Osteoblast (primary cell): Measurements from ENCODE around the gene CCNO. TPM values are rescaled to one million over a fixed set of nuclear protein-coding genes. Genes with fewer than 3 reads are reported as not detected.

Experiments used
- DNase-seq: peaks from one replicate; pipeline ENCODE4 v3.0.0; 2011; ENCODE audit warnings: low spot score, mixed read lengths; ENCODE audit not compliant: insufficient read length; ENCODE audit errors: missing footprints
- H2AFZ ChIP-seq: 2 replicates; pipeline ENCODE4 v1.6.0; 2011; ENCODE audit warnings: mild to moderate bottlenecking, low read length
- H3K27ac ChIP-seq: 2 replicates; pipeline ENCODE4 v1.5.1; 2011; ENCODE audit warnings: mild to moderate bottlenecking, low read depth, low read length, moderate library complexity
- H3K27me3 ChIP-seq: 2 replicates; pipeline ENCODE4 v1.6.0; 2012; ENCODE audit warnings: mild to moderate bottlenecking, control low read depth, inconsistent platforms, low read length, moderate library complexity; ENCODE audit not compliant: insufficient read depth
- H3K36me3 ChIP-seq: 2 replicates; pipeline ENCODE4 v1.5.1; 2011; ENCODE audit warnings: mild to moderate bottlenecking, low read length, control low read depth, moderate library complexity; ENCODE audit not compliant: insufficient read depth
- H3K4me1 ChIP-seq: 2 replicates; pipeline ENCODE4 v1.5.1; 2011; ENCODE audit warnings: mild to moderate bottlenecking, low read length, control low read depth, moderate library complexity; ENCODE audit not compliant: insufficient read depth
- H3K4me2 ChIP-seq: 2 replicates; pipeline ENCODE4 v1.6.0; 2011; ENCODE audit warnings: mild to moderate bottlenecking, low read length; ENCODE audit not compliant: insufficient read depth
- H3K4me3 ChIP-seq: fragments of 200-600 bp; sonication (generic); 3 replicates; pipeline ENCODE4 v1.5.1; 2012; ENCODE audit warnings: mild to moderate bottlenecking, low read length, inconsistent platforms; ENCODE audit not compliant: insufficient read depth
- H3K79me2 ChIP-seq: 2 replicates; pipeline ENCODE4 v1.6.0; 2012; ENCODE audit warnings: mild to moderate bottlenecking, low read length, control low read depth, inconsistent platforms; ENCODE audit not compliant: insufficient read depth
- H3K9me3 ChIP-seq: 2 replicates; pipeline ENCODE4 v1.5.1; 2011; ENCODE audit warnings: low read depth, low read length, control low read depth
- H4K20me1 ChIP-seq: 2 replicates; pipeline ENCODE4 v1.6.0; 2012; ENCODE audit warnings: mild to moderate bottlenecking, low read length, control low read depth; ENCODE audit not compliant: insufficient read depth
- total RNA-seq: library from RNA; depleted of rRNA; stranded (reverse); fragments of >200 nt; gene quantifications from 2 replicates; pipeline ENCODE4 v1.2.3, GENCODE V29; 2012
- TF ChIP-seq, protein P1 (sequence below): IDR thresholded peaks from 2 replicates; pipeline ENCODE4 v1.5.1; 2011; ENCODE audit warnings: mild to moderate bottlenecking, low read depth, low read length, moderate library complexity; ENCODE audit errors: extremely low read depth

Gene CCNO
- total RNA-seq, 1 donor, result 1.4 TPM

DNA sequence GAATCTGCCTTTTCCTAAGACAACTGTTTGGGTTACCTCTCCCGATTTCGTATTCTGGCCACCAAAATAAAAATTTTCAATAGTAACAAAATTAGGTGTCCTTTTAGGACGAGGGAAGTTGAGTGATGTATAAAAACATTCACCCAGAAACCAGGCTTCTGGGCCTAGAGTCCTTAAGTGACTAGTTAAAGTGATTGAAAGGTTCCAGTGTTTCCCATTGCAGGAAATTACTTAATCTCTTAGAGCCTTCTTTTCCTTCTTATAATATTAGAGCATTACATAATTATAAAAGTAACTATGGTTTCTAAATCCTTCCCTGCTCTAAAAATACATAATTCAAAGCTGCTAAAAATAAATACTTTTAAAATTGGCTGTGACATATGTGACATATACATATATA, 13.6 kb downstream of the CCNO start:
- no peaks in the 10 kb centered on the region for H4K20me1 ChIP-seq
- peaks cover 50% of the 10 kb centered on the region for H3K27me3 ChIP-seq
- no peak overlapping the region for H3K27ac ChIP-seq
- H3K4me3 ChIP-seq, result no peak overlapping the region
- no peaks in the 10 kb centered on the region for H3K36me3 ChIP-seq
- H3K79me2 ChIP-seq, result no peaks in the 10 kb centered on the region
- H3K4me2 ChIP-seq, result no peak overlapping the region
- DNase-seq, result peak; percentile 42
- TF ChIP-seq, protein P1, sequence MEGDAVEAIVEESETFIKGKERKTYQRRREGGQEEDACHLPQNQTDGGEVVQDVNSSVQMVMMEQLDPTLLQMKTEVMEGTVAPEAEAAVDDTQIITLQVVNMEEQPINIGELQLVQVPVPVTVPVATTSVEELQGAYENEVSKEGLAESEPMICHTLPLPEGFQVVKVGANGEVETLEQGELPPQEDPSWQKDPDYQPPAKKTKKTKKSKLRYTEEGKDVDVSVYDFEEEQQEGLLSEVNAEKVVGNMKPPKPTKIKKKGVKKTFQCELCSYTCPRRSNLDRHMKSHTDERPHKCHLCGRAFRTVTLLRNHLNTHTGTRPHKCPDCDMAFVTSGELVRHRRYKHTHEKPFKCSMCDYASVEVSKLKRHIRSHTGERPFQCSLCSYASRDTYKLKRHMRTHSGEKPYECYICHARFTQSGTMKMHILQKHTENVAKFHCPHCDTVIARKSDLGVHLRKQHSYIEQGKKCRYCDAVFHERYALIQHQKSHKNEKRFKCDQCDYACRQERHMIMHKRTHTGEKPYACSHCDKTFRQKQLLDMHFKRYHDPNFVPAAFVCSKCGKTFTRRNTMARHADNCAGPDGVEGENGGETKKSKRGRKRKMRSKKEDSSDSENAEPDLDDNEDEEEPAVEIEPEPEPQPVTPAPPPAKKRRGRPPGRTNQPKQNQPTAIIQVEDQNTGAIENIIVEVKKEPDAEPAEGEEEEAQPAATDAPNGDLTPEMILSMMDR, result no peak
- H3K4me1 ChIP-seq, result peaks cover 2% of the 10 kb centered on the region
- no peaks in the 10 kb centered on the region for H3K9me3 ChIP-seq
- no peak overlapping the region for H2AFZ ChIP-seq

DNA sequence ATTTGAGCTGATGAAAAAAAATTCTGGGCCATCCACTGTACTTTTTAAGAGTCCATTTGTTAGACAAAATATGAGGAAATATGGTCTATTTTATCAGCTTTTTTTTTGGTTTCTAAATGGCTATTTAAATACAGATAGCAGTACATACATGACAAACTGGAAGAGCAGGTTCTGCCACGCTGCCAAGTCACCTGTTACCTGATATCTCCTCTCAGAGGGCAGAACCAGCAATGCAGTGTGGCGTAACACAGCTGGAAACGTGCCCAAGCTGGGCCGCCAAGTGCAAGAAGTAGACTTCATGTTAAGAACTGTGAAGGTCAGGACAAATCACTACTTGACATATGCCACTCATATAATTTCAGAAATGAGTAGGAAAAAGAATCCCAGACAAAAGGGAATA, 14.4 kb downstream of the CCNO start:
- H3K27me3 ChIP-seq, result peaks cover 48% of the 10 kb centered on the region
- H3K27ac ChIP-seq, result no peak overlapping the region
- no peak overlapping the region for H3K4me3 ChIP-seq
- H3K4me1 ChIP-seq, result peaks cover 2% of the 10 kb centered on the region
- no peaks in the 10 kb centered on the region for H4K20me1 ChIP-seq
- TF ChIP-seq, protein P1, result no peak
- no peak overlapping the region for H2AFZ ChIP-seq
- no peaks in the 10 kb centered on the region for H3K9me3 ChIP-seq
- peak; percentile 32 for DNase-seq
- H3K36me3 ChIP-seq, result no peaks in the 10 kb centered on the region
- no peaks in the 10 kb centered on the region for H3K79me2 ChIP-seq
- H3K4me2 ChIP-seq, result no peak overlapping the region

DNA sequence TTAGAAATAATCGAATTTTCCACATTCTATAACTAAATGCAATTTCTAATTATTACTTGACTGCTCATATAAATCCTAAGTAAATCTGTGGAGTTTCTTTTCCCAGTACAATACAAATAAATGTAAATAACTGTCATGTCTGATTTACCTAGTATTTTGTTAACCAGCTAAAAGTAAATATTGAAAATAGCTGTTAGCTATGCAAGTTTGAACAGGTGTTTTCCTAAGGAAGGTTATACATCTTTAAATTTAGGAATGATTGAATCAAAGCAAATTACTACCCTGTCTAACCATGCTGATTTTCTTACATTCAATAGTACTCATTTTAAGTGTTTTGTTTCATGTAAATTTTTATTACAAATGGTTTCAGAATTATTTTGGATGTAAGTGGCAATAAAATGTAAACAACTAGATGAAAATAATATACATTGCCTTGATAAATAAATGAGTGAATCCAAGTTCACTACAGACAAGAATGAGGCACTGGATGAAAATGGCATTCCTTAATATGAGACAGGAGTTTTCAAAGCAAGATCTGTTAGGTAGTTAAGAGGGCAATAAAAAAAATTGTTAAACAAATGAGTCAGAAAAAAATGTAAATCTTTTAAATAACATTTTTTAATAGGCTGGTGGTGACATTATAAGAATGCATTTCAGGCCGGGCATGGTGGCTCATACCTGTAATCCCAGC, 22.1 kb downstream of the CCNO start:
- DNase-seq, result no peak
- Histone ChIP-seq H3K4me1 (no peaks in the 10 kb centered on the region), H3K4me3 (no peak overlapping the region), H3K79me2 (no peaks in the 10 kb centered on the region), H3K27me3 (peaks cover 17% of the 10 kb centered on the region), H3K27ac (no peak overlapping the region), H3K36me3 (no peaks in the 10 kb centered on the region), H3K9me3 (no peaks in the 10 kb centered on the region), H2AFZ (no peak overlapping the region), H3K4me2 (no peak overlapping the region), H4K20me1 (no peaks in the 10 kb centered on the region)
- TF ChIP-seq, protein P1, result no peak

DNA sequence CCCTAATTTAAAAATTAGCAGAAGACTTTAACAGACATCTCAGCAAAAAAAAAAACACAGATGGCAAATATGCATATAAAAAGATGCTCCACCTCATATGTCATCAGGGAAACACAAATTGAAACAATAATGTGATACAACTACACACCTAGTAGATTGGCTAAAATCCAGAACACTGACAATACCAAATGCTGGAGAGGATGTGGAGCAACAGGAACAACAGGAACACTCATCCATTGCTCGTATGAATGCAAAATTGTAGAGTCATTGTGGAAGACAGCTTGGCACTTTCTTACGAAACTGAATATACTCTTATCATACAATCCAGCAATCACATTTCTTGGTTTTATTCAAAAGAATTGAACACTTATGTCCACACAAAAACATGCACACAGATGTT, 28.4 kb downstream of the CCNO start:
- no peak overlapping the region for H2AFZ ChIP-seq
- H3K9me3 ChIP-seq, result no peaks in the 10 kb centered on the region
- H3K4me3 ChIP-seq, result no peak overlapping the region
- H3K79me2 ChIP-seq, result no peaks in the 10 kb centered on the region
- no peaks in the 10 kb centered on the region for H4K20me1 ChIP-seq
- H3K36me3 ChIP-seq, result no peaks in the 10 kb centered on the region
- DNase-seq, result no peak
- H3K4me2 ChIP-seq, result no peak overlapping the region
- H3K27me3 ChIP-seq, result peaks cover 29% of the 10 kb centered on the region
- TF ChIP-seq, protein P1, result no peak
- H3K27ac ChIP-seq, result no peak overlapping the region
- H3K4me1 ChIP-seq, result no peaks in the 10 kb centered on the region
